Stimulated activated CD4-positive, alpha-beta T cell treated with anti-CD3 and anti-CD28 coated beads, TNF-alpha, amount 100 ng/mL, for 1 hour (primary cell): ENCODE measurements around the gene CDC34.

Experiments
- DNase-seq, 3 donors: peaks; one replicate each; pipeline ENCODE4 v3.0.0-alpha.2; 2020; ENCODE audit warnings: low read depth in 3 of 3, low spot score in 1 of 3

CDC34 gene

GRCh38 chr19:518598-519231, 12.8 kb upstream of the CDC34 start:
- DNase-seq, result peak in 2 of 3 donors; percentile 42 to 47

DNA sequence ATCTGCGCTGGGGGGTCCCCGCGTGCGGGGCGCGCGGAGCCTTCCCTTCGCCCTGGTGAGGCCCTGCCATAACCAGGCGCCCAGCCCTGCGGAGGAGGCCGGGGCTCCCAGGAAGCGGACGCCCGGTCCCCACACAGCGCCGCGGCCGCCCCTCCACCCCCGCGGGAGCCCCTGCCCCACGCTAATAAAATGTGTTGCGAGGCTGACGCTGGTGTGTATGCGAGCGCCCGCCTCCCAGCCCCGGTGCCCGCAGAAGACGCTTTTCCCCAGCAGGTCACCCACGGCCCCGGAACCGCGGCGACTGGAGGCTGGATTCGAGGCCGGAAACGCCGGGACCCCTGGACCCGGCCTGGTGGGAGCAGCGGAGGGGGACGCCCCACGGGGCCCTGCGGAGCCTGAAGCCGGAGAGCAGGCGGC, 12.1 kb upstream of the CDC34 start:
- DNase-seq, result no peak

DNA sequence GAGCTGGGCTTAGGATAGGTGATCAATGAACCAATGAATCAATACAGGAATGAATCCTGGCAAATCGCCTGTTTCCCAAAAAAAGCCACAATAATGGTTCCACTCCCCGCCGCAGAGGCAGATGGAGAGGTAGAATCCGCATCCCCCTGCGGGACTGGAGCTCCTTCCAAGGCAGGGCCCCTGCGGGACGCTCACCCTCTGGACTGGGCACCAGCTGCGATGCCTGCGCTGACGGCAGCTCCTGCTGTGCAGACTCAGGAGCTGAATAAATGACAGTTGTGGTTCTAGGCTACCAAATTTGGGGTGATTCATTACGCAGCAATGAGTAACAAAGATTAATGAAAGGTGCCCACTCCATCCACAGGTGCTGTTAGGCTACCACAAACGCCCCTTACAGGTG, 8.8 kb upstream of the CDC34 start:
- no peak for DNase-seq

GRCh38 chr19:524062-524674, 7.4 kb upstream of the CDC34 start:
- no peak for DNase-seq

- no peak for DNase-seq
Observed at GRCh38 chr19:525029-525428, 6.5 kb upstream of the CDC34 start.

GRCh38 chr19:525857-526419, 5.6 kb upstream of the CDC34 start:
- DNase-seq, result no peak

GRCh38 chr19:530134-531008, 1.2 kb upstream of the CDC34 start:
- no peak for DNase-seq

- DNase-seq, result peak; percentile 65 to 90 (median 75)
Observed at GRCh38 chr19:531009-531752, 379 bp upstream of the CDC34 start.

DNA sequence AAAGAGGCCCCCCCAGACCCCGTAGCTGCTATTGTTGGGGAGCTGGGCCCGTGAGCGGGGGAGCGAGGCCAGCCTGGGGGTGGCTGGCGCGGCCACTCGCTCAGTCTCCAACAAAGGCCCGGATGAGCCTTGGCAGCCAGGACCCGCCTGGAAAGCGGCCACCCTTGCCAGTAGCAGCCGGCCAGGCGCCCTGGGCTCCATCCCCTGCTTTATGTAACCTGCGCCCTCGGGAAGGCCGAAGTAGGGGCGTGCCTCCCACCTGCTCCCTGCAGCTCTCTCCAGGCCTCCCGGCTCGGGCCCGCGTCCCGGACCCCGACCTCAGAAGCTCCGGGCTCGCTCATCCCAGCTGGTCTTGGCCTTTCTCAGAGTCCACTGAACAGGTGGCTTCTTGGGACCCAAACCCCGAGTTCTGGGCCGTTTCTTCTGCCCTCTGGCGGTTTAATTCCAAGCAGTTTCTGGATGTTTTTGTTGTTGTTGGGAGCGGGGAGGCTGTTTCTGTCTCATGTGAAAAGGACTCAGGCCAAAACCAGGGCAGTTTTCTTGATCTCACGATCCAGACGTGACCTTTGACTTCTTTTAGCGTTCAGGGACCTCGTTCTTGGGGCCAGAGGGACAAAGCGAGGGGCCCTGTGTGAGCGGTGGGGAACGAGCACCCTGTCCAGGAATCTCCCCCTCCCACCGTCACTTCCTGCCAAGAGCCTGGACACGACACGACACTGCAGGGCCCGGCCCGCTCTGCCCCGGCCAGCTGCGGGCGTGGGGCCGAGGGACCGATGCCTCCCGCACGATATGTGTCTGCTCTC, 1.2 kb downstream of the CDC34 start:
- no peak for DNase-seq

DNA sequence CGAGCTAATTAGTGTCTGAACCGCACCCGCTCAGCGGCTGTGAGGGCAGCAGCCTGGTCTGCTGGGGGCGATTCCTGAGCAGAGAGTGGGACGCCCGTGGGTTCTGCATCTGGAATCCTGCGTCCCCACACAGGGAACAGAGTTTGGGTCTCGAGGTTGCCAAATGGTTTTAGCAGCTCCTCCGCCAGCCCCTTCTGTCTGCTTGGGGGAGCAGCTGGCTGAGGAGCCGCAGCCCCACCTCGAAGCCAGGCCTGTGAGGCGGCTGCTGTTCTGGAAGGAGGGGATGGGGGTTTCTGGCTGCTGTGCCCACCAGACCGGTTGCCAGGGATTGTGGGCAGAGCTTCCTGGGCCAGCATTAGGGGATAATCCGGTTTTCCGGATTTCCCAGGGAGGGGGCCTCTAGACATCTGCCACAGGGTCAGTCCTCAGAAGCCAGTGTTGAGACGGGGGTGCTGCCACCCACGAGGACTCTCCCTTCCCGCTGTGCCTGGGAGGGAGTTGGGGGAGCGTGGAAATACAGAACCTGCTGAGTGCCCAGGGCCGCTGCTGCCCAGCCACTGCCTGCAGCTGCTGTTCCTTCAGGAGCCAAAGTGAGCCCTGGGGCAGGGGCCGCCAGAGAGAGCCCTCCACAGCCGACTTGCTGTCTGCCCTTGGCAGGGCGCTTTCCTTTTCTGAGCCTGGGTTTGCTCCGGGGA, 2.0 kb downstream of the CDC34 start:
- DNase-seq, result no peak

DNA sequence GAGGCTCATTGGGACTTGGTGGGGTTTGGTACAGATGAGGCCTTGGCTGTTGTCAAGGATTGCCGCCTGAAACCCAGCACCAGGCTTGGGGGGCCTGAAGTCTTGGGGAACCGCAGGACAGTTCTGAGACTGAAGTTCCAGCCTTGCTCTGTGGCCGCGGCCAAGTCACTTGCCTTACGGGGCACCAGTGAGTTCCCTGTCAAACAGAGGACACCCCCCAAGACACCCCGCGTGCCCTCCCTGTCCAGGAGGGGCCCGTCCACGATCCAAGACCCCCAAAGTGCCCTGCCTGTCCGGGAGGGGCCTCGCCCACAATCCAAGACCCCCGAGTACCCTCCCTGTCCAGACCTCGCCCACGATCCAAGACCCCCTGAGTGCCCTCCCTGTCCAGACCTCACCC, 2.5 kb downstream of the CDC34 start:
- DNase-seq, result no peak

- no peak for DNase-seq
Observed at GRCh38 chr19:535017-535835, 3.7 kb downstream of the CDC34 start.

DNA sequence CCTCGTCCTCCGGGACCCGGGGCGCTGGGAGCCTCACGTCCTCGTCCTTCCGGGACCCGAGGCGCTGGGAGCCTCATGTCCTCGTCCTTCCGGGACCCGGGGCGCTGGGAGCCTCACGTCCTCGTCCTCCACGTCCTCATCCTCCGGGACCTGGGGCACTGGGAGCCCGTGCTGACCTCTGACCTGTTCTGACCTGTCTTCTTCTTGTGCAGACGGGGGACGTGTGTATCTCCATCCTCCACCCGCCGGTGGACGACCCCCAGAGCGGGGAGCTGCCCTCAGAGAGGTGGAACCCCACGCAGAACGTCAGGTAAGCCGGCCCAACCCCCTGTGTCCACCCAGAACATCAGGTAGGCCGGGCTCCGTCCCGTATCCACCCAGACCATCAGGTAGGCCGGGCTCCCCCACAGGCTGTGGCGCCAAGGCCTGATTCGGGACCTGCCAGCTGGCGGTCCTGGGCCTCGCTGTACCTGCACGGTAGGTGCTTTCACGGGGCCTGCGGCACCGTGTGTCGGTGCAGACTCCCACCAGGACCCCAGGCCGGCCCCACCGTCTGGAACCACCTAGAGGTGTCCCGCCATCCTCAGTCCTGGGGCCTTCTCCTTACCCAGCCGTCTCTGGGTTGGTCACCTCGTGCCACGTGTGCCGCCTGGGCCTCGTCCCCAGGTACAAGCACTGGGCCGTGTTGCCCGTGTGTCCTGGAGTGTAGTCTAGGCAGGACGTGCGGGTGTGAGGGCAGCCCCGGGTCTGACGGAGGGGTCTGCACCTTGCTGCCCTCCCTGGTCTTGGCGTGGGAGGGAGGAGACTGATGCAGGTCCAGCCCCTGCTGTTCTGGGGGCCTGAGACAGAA, 4.7 kb downstream of the CDC34 start:
- no peak for DNase-seq

DNA sequence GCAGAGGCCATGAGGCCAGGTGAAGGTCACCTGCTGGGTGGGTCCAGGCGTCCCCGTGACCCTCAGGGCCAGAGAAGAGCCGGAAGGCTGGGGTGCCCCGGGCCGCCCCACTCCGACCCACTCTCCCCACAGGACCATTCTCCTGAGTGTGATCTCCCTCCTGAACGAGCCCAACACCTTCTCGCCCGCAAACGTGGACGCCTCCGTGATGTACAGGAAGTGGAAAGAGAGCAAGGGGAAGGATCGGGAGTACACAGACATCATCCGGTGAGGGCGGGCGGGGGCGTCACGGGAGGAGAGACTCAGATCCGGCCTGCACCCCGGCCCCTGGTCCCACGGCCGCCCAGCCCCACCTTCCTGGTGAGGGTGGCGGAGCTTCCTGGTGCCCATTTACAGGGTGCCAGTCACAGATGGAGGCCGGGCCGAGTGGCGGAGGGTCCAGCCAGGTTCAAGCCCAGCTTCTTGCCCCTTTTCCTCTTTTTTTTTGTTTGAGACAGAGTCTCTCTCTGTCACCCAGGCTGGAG, 5.4 kb downstream of the CDC34 start:
- no peak for DNase-seq

- DNase-seq, result no peak
Observed at GRCh38 chr19:538641-539428, 7.3 kb downstream of the CDC34 start.

DNA sequence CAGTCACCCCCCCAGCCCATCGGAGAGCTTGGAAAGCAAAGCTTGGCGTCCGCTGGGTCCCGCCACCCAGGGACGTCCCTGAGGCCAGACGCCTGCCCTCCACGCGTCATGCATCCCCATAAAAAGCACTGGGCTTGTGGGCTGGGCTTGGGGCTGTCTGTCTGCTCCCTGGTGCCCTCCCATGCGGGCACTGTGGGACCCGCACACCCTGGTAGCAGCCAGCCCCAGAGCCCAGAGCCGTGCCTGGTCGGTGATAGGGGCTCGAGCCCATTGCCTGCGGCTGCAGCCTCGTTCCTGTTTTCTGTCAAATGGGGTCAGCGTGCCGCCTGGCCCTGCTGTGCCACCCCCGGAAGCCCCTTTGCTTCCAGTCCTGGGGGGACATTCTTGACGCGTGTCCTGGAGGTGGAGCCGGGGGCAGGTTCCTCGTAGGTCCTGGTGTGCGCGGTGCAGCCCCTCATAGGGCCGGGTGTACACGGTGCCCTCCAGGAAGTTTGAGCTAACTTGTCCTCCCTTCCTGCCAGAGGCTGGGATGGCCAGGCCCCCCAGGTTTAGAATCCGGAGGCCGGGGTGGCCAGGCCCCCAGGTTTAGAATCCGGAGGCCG, 8.0 kb downstream of the CDC34 start:
- no peak for DNase-seq
